NCI-H526 (cell line): ENCODE measurements around the gene MYO16.

Experiments used
- DNase-seq, 2 experiments: peaks; one replicate each; lab custom pipeline; 2025; lab: John Stamatoyannopoulos, UW

MYO16 gene

DNA sequence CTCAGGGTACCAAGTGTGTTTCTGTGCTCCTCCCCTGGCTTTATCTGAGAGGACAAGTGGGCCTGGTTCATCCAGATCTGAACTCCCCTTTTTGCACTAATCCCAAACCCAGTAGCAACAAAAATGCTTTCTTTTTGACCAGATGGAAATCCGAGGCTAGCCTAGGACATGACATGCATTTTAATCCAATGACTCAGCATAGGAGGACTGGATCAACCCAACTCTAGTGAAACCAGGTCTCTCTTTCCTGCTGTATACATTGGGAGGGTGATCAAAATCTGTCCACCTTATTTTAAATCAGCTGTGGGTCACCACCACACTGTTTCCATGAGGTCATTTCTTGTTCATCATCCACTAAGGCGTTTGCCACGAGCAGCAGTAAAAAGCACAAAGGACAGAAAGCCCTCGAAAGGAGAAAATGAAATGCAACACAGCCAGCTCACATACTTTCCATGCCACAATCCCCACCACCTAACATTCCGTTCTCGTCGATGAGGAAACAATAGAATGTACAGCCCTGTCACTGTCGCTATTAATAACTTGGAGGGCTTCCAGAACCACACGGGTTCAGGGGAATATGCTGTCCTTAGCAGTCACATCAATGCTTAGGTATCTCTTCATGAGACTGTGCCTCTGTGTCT lies 614.0 kb downstream of the MYO16 start:
- DNase-seq: no peak

DNA sequence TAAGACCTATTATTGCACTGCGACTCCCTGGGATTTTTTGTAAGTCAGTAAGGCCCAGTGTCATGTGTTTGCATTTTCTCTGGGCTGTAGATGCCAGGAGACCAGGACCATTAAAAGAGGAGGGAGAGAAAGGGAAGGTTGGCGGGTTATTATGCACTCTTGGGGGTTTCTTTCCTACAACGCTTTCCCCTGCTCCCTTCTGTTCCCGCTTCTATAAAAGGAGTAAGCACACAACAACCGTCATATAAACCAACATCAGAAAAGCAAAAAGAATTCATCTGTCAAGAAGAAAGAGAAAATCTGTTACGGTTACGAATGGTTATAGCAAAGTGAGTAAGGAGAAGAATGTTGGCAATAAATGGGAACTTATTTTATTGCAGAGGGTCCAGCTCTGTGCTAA lies 615.2 kb downstream of the MYO16 start:
- DNase-seq: no peak

DNA sequence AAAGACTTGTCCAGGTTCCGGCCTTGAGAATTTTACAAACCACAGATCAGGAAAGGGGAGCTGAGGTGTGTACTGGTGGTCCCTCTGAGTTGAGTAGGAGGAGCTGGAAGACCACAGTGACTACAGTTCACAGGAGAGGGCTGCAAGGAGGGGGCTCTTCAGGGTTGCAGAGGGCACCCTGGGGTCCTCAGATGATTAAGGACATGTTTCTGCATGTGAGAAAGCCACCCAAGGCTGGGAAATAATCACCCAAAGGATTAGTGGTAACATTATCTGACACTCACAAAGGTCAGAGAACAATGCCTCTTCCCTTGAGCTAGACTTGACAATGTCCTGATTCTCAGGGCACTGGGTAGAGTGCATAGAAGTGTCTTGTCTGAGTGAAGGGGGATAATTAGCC lies 616.6 kb downstream of the MYO16 start:
- no peak for DNase-seq

DNA sequence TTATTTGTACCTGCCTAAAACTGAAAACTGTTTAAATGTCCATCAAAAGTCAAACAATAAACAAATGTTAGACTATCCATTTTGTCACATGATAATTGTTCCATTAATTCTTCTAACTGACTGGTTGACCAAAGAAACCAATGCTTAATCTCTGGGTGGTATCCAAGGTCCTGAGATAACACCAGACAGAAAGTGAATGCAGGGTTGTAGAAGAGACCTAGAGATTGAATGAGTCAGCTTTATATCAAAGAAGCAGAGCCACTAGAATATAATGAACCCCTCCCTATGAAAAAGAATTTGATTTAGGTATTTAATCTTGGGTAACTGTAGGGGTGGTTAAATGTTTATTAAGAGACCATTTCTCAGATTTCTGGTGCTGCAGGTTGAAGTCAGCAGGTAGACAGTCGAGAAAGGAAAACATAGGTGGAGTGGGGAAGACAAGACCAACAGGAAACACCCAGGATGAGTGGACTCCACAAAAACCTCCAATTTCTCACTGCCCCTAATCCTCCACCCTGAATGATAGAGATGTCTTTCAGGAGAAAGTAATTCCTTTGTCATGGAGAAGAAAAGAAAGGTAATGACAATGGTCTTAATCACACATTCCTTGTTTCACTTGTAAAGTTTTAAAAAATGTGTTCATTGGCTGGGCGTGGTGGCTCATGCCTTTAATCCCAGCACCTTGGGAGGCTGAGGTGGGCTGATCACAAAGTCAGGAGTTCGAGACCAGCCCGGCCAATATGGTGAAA lies 620.5 kb downstream of the MYO16 start:
- DNase-seq: no peak

DNA sequence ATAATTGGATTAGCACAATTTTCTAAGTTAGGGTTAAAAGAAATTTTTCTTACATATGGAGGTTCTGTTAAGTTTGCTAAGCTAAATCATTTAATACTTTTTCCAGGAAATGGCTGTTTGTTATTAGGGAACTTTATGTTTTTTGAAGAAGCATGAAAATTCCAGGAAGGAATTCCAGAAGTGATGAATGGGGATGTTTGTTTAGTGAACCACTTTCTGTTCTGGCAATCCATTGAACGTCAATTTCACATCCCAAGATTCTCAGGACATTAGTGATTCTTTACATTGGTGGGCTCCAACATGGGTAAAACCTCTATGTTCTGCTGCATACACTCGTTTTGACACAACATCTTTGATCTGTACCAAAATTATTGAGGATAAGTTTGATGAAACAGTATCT lies 622.5 kb downstream of the MYO16 start:
- no peak for DNase-seq

DNA sequence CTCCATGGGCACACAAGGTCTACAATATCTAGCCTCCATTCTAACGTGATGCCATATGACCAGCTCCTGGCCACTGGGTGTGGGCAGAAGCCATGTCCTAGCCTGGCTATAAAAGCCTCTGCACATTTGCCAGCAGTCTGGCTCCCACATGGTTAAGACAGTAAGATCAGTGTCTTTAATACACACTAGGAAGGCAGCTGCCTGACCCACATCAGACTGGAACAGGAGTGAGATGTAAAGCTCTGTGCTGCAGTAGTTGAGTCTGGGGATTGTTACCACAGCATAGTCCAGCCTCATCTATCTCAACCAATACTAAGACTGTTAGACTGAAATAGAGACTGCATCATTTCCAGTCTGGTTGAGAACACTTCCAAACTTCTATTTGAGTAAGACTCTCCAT lies 623.9 kb downstream of the MYO16 start:
- no peak for DNase-seq

DNA sequence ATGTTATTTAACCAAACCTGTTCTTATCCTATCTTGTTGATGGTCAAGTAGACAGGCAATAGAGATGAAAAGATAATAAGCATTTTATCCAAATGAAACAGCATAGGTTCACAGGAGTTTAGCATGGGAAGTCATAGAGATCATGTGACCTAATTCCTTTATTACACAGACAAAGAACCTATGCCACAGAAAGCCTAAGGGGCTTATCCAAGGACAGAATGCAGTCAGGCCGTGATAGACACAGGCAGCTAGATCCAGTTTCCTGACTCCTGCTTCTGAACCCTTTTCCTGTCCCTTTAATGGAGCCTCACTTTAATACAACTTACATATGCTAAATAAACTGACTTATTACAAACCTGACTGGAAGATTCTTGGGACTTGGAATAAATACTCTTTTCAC lies 624.9 kb downstream of the MYO16 start:
- no peak for DNase-seq

DNA sequence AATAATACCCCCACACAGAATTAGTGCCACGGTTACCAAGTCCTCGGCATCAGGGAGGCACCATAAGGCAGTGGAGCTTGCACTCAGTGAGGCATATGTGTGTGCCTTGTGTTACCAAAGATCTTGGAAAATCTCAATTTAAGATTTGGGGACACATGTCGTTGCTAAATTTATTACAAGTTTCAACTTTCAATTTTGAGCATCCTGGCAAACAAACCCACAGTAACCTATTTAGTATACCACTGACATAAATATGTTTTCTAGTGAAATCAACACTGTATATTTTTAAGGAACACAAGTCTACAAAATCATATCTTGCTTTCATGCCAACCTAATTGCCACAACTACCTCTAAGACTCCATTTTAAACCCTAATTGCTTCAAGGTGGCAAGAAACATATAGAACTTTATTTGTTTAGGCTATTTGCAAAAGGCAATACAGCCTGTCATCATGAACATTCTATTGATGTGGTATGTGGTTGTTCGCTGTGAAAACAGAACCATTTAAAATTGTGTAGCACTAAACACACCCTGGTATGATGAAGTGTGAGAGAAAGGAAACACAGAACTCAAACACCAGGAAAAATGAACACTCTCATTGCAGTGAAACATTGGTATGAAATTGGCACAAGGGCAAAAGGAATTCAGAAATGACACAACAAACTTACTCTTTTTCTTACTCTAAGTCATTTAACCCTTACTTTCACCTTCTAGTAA lies 625.9 kb downstream of the MYO16 start:
- DNase-seq: no peak

DNA sequence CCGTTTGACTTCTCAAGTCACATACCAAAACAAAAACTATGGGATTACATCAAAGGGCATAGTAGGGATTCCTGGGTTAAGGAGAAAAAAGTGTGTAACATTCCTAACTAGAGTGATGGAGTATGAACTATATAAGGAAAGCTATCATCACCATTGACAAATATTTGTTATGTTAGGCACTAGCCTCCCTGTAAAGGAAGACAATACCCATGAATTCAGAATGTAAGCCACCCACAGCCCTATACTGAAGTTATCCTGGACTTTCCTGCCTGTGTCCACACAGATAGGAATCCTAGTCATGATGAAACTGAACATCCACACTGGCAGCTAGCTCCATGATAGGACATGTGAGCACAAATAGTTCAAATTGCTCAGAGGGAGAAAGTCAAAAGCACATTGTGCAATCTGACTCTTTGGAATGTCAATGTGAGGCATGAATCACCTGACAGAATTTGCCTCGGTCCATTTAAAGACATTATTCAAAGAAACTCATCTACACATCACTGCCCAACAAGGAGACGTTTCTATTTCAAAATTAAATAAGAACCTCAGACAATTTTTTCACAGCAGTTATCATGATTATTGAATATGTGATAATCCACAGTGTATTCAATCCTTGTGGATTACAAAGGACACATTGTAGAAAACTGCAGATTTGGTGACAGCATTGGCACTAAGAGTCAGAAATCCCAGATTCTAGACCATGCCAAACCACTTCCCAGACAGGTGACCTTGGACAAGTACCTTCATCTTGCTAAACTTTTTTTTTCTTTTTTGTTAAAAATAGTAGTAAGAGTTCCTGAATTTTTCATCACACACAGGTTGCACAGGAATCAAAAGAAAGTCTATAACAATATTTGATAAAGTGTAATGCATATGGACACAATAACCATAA lies 627.7 kb downstream of the MYO16 start:
- no peak for DNase-seq
